Endothelial cell of umbilical vein (primary cell): ENCODE measurements around the gene ARHGEF33. TPM values are rescaled to one million over a fixed set of nuclear protein-coding genes. Genes with fewer than 3 reads are reported as not detected.

Source experiments
- BruUV-seq: library from RNA; stranded (reverse); fragments of 400-500 nt; replicated peaks from 2 replicates; lab custom pipeline; 2021; lab: Mats Ljungman, UMichigan
- CTCF ChIA-PET: fragments of 300-600, 350-600 bp; sonication (Branson Sonifier 250); formaldehyde crosslinking; loops from one replicate; lab custom pipeline; 2021; ENCODE audit warnings: antibody characterized with exemption, inconsistent platforms; lab: Charles Lee
- POLR2A ChIA-PET: fragments of 300-600, 350-600 bp; sonication (Branson Sonifier 250); formaldehyde crosslinking; loops from one replicate; lab custom pipeline; 2021; ENCODE audit warnings: antibody characterized with exemption, inconsistent platforms; lab: Charles Lee
- DNase-seq: peaks from one replicate; pipeline ENCODE4 v3.0.0-alpha.2; 2011; ENCODE audit warnings: low read depth, low spot score
- FAIRE-seq: peaks from 2 replicates; lab custom pipeline; 2011; peaks lifted over from hg19 to GRCh38; lab: Jason Lieb, UNC
- H2AFZ ChIP-seq: 2 replicates; pipeline ENCODE4 v1.6.0; 2012; ENCODE audit warnings: low read depth, low read length, control low read depth, inconsistent platforms
- H3K27ac ChIP-seq: 2 replicates; pipeline ENCODE4 v1.5.1; 2011; ENCODE audit warnings: low read depth, mild to moderate bottlenecking, control low read depth, low read length, moderate library complexity; ENCODE audit not compliant: insufficient read depth
- H3K27me3 ChIP-seq, 2 experiments: 2 replicates each; pipeline versions ENCODE4 v1.6.0 to v1.6.1; 2011; ENCODE audit warnings: low read length in 2 of 2, mixed read lengths in 1 of 2; ENCODE audit not compliant: control insufficient read depth in 2 of 2, insufficient read depth in 2 of 2
- H3K36me3 ChIP-seq, 2 experiments: 2 replicates in 1 of 2; 3 replicates in 1 of 2; pipeline ENCODE4 v1.5.1; 2011; ENCODE audit warnings: low read length in 2 of 2, mild to moderate bottlenecking in 1 of 2, moderate library complexity in 1 of 2; ENCODE audit not compliant: control insufficient read depth in 2 of 2, insufficient read depth in 2 of 2; ENCODE audit errors: extremely low read depth in 1 of 2
- H3K4me1 ChIP-seq: 3 replicates; pipeline ENCODE4 v1.5.1; 2011; ENCODE audit warnings: mild to moderate bottlenecking, low read length; ENCODE audit not compliant: control insufficient read depth, insufficient read depth; ENCODE audit errors: extremely low read depth
- H3K4me2 ChIP-seq: 2 replicates; pipeline ENCODE4 v1.6.1; 2011; ENCODE audit warnings: low read length, control low read depth, mixed read lengths; ENCODE audit not compliant: insufficient read depth
- H3K4me3 ChIP-seq, 3 experiments: fragments of 200-600 bp in 1 of 3; sonication (generic), shearing (Covaris generic) in 1 of 3; replicated peaks in 1 of 3; 2 replicates each; pipeline ENCODE4 v1.5.1; 2011 to 2016; ENCODE audit warnings: control low read depth in 3 of 3, low read length in 3 of 3, mild to moderate bottlenecking in 2 of 3, inconsistent platforms in 1 of 3, low read depth in 1 of 3, moderate library complexity in 1 of 3; ENCODE audit not compliant: insufficient read depth in 1 of 3
- H3K79me2 ChIP-seq: 2 replicates; pipeline ENCODE4 v1.6.0; 2012; ENCODE audit warnings: low read length, inconsistent platforms; ENCODE audit not compliant: control insufficient read depth, insufficient read depth
- H3K9ac ChIP-seq: replicated peaks from 2 replicates; pipeline ENCODE3; 2011; ENCODE audit warnings: low read length, control low read depth; ENCODE audit not compliant: insufficient read depth; ENCODE audit errors: extremely low read depth
- H3K9me1 ChIP-seq: replicated peaks from 3 replicates; pipeline ENCODE4 v1.6.0; 2011; ENCODE audit warnings: mild to moderate bottlenecking, low read length; ENCODE audit not compliant: control insufficient read depth, insufficient read depth; ENCODE audit errors: extremely low read depth
- H3K9me3 ChIP-seq: replicated peaks from 2 replicates; pipeline ENCODE4 v1.5.1; 2012; ENCODE audit warnings: low read length, inconsistent platforms; ENCODE audit not compliant: control insufficient read depth, insufficient read depth
- H4K20me1 ChIP-seq: replicated peaks from 2 replicates; pipeline ENCODE3; 2011; ENCODE audit warnings: mild to moderate bottlenecking, low read length; ENCODE audit not compliant: control insufficient read depth, insufficient read depth; ENCODE audit errors: extremely low read depth
- EZH2 ChIP-seq: IDR thresholded peaks from 2 replicates; pipeline ENCODE4 v1.6.1; 2012; ENCODE audit warnings: borderline replicate concordance, low read depth, mild to moderate bottlenecking, moderate library complexity, low read length, inconsistent platforms; ENCODE audit not compliant: severe bottlenecking
- FOS ChIP-seq: IDR thresholded peaks from 2 replicates; pipeline ENCODE4 v1.6.1; 2011; ENCODE audit warnings: mild to moderate bottlenecking, low read length, moderate library complexity, borderline replicate concordance; ENCODE audit not compliant: insufficient read depth
- JUN ChIP-seq: IDR thresholded peaks from 2 replicates; pipeline ENCODE4 v1.6.1; 2011; ENCODE audit warnings: borderline replicate concordance, low read depth; ENCODE audit not compliant: insufficient read length, insufficient read depth
- POLR2A ChIP-seq: IDR thresholded peaks from 2 replicates; pipeline ENCODE4 v1.6.1; 2012; ENCODE audit warnings: low read depth, mild to moderate bottlenecking, control low read depth, low read length
- dilution Hi-C: fragments of 300-500 bp; cut with MboI; formaldehyde crosslinking; loops from one replicate; pipeline ENCODE4 v1.15.0; 2019; ENCODE audit warnings: low sequenced_read_pairs; ENCODE audit not compliant: extremely low pct_ligation_motif_present
- intact Hi-C: fragments of 100-400 bp; cut with micrococcal nuclease; formaldehyde crosslinking; loops from one replicate; pipeline ENCODE4 v1.10.0; 2022
- polyA plus RNA-seq, 4 experiments: library from polyadenylated mRNA; depleted of rRNA in 3 of 4; stranded (reverse) in 3 of 4; unstranded in 1 of 4; fragments of >200 nt; gene quantifications; 2 replicates each; pipeline versions ENCODE4 v1.2.1 to v1.2.3, GENCODE V29; 2011 to 2012; ENCODE audit warnings: missing spikeins in 1 of 4
- total RNA-seq: library from RNA; stranded (reverse); gene quantifications from 2 replicates; pipeline ENCODE4 v1.2.3, GENCODE V29; 2021
- TF ChIP-seq, protein P1 (sequence below): IDR thresholded peaks from 2 replicates; pipeline ENCODE4 v1.6.1; 2011; ENCODE audit not compliant: insufficient read depth, insufficient read length

The ARHGEF33 gene
- total and polyA plus RNA-seq, 2 donors (not counting 3 experiments of a cell fraction or from before 2014, with no cell fraction given) = 0.15 to 0.18 TPM

DNA sequence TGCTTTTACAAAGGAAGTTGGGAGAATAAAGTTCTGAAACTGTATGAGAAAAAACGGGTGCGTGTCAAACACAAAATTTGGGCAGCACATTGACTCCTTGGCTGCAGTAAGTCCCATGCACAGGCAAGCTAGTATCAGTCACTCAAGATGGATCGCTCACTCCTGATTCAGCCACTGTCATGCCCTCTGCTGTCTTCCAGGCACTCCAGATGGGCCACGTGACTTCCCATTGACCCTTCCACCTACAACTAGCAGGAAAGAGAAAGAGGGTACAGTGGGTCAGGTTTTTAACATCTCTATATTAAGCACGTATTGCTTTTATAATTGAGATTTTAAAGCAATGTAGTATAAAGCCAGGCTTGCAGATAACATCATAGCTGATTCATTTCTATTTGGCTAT lies 8.6 kb downstream of the ARHGEF33 start:
- no peaks in the 10 kb centered on the region for H3K79me2 ChIP-seq
- H2AFZ ChIP-seq = no peak overlapping the region
- H3K4me1 ChIP-seq = no peaks in the 10 kb centered on the region
- no peaks in the 10 kb centered on the region for H3K9me3 ChIP-seq
- H4K20me1 ChIP-seq = no peaks in the 10 kb centered on the region
- no peaks in the 10 kb centered on the region for H3K9me1 ChIP-seq
- H3K36me3 ChIP-seq = no peaks in the 10 kb centered on the region
- no peak overlapping the region for H3K9ac ChIP-seq
- BruUV-seq = no TSS peak
- FAIRE-seq = no peak
- no peak overlapping the region for H3K27ac ChIP-seq
- no peak overlapping the region for H3K4me3 ChIP-seq
- intact Hi-C loops (no loop called here), dilution Hi-C loops (no loop called here)
- no peak overlapping the region for H3K4me2 ChIP-seq
- ChIA-PET POLR2A (no interaction called here), CTCF (no interaction called here)
- no peak for TF ChIP-seq EZH2
- no peak for DNase-seq
- no peaks in the 10 kb centered on the region for H3K27me3 ChIP-seq

DNA sequence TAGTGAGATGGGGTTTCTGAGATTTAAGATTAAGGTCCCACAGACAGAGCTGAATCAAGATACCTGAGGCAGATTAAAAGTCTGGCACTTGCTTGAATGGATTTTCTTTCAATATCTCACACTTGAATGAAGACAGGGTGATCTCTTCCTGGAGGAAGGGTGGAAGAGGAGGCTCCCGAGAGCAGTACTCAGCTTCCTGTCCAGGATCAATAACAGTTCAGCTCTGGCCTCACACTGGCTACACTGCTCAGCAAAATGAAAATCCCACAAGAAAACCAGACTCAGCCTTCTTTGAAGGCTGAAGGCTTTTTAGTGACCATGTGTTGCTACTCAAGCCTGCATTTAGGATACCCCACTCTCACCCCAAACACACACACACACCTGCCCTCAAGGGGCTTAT lies 11.1 kb downstream of the ARHGEF33 start:
- no peaks in the 10 kb centered on the region for H3K4me1 ChIP-seq
- no TSS peak for BruUV-seq
- TF ChIP-seq JUN (no peak), POLR2A (no peak), FOS (no peak)
- TF ChIP-seq, protein P1, sequence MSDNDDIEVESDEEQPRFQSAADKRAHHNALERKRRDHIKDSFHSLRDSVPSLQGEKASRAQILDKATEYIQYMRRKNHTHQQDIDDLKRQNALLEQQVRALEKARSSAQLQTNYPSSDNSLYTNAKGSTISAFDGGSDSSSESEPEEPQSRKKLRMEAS = no peak
- no peaks in the 10 kb centered on the region for H4K20me1 ChIP-seq
- no peak overlapping the region for H2AFZ ChIP-seq
- dilution Hi-C loops = no loop called here
- CTCF ChIA-PET = interaction anchor here (1.1 to 1.5 kb wide), 3 partner anchors 9 to 46 kb away, joined by 3 to 4 read pairs (median 3); no protein-coding TSS in a partner anchor
- H3K9me1 ChIP-seq = no peaks in the 10 kb centered on the region
- no peaks in the 10 kb centered on the region for H3K79me2 ChIP-seq
- H3K9ac ChIP-seq = no peak overlapping the region
- intact Hi-C loops = no loop called here
- H3K27me3 ChIP-seq = no peaks in the 10 kb centered on the region
- H3K4me3 ChIP-seq = no peak overlapping the region
- POLR2A ChIA-PET = no interaction called here
- H3K27ac ChIP-seq = no peak overlapping the region
- DNase-seq = no peak
- no peak overlapping the region for H3K4me2 ChIP-seq
- no peaks in the 10 kb centered on the region for H3K36me3 ChIP-seq
- no peaks in the 10 kb centered on the region for H3K9me3 ChIP-seq
- no peak for FAIRE-seq
